Stimulated activated naive CD8-positive, alpha-beta T cell treated with anti-CD3 and anti-CD28 coated beads, Interleukin-15, amount 100 ng/mL, for 72 hours (primary cell): ENCODE measurements around the gene PIK3R3.

Experiments
- ATAC-seq: fragments of 150-1000 bp; cut with Tn5 transposase; 2 replicates; pipeline ENCODE4 v1.10.0; 2021; ENCODE audit warnings: mild to moderate bottlenecking, moderate library complexity
- DNase-seq, 2 donors: peaks; one replicate each; pipeline ENCODE4 v3.0.0; 2021 to 2022
- H3K27ac Mint-ChIP-seq, 2 donors: one replicate each; pipeline ENCODE4 v1.8.0; 2022; ENCODE audit warnings: mild to moderate bottlenecking in 2 of 2, mixed read lengths in 2 of 2, moderate library complexity in 2 of 2
- H3K27me3 Mint-ChIP-seq: one replicate; pipeline ENCODE4 v1.8.0; 2022; ENCODE audit warnings: mixed read lengths
- H3K4me1 Mint-ChIP-seq: one replicate; pipeline ENCODE4 v1.8.0; 2022; ENCODE audit warnings: mild to moderate bottlenecking, mixed read lengths
- H3K4me3 Mint-ChIP-seq, 2 donors: one replicate each; pipeline ENCODE4 v1.8.0; 2022; ENCODE audit warnings: mild to moderate bottlenecking in 2 of 2, mixed read lengths in 2 of 2, moderate library complexity in 1 of 2
- H3K9me3 Mint-ChIP-seq, 2 donors: one replicate each; pipeline ENCODE4 v1.8.0; 2022; ENCODE audit warnings: mixed read lengths in 2 of 2

The PIK3R3 gene

GRCh38 chr1:46010611-46011010, 121.8 kb downstream of the PIK3R3 start:
- ATAC-seq = no peak
- Mint-ChIP-seq H3K4me3 (no peak overlapping the region), H3K27me3 (no peaks in the 10 kb centered on the region), H3K9me3 (no peaks in the 10 kb centered on the region), H3K27ac (no peak overlapping the region), H3K4me1 (no peaks in the 10 kb centered on the region)
- DNase-seq = no peak

DNA sequence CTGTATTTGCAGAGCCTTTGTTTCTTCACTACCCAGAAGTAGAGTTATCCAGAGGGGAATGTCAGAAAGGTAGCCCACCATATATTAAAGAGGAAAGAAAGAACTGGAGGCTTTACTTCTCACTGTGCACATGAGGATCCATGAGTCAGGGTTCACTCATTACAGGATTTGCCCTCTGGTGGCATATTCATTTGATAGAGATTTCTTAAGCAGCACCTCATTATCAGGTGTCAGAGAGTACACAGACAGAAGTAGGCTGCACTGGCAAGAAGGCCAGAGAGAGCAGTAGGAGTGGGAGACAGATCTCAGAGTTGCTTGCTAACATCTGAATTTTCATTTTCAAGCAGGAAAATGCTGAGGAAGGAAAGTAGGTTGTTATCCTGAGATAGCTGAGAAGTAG, 123.8 kb downstream of the PIK3R3 start:
- no peaks in the 10 kb centered on the region for H3K9me3 Mint-ChIP-seq
- H3K27me3 Mint-ChIP-seq = no peaks in the 10 kb centered on the region
- H3K4me1 Mint-ChIP-seq = no peaks in the 10 kb centered on the region
- ATAC-seq (no peak), DNase-seq (no peak)
- H3K4me3 Mint-ChIP-seq = no peak overlapping the region
- H3K27ac Mint-ChIP-seq = peak overlapping the region in 1 of 2 donors; percentile 2

GRCh38 chr1:46005594-46005993, 126.8 kb downstream of the PIK3R3 start:
- ATAC-seq = no peak
- Mint-ChIP-seq H3K27ac (no peak overlapping the region), H3K4me3 (no peak overlapping the region)

DNA sequence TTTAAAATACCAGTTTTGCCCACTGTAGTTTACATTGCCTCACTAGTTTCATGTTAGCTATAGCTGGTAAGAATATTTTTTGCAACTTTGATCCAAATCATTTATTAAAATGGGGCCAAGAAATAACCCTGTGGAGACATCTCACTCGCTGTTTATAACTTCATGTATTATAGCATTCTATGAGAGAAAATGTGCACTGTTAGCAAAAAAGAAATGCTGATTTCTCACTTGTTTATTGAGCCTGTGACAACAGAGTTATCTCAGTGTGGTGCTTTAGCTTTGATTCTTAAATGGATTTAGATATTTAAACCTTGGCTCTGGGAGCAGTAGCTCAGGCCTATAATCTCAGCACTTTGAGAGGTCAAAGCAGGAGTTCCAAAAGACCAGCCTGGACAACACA, 127.9 kb downstream of the PIK3R3 start:
- Mint-ChIP-seq H3K9me3 (no peaks in the 10 kb centered on the region), H3K4me3 (no peak overlapping the region), H3K27me3 (no peaks in the 10 kb centered on the region), H3K4me1 (no peaks in the 10 kb centered on the region), H3K27ac (no peak overlapping the region)
- no peak for DNase-seq
- no peak for ATAC-seq

More at GRCh38 chr1:46005594-46005993, 126.8 kb downstream of the PIK3R3 start:
- DNase-seq = no peak
- Mint-ChIP-seq H3K27me3 (no peaks in the 10 kb centered on the region), H3K9me3 (no peaks in the 10 kb centered on the region), H3K4me1 (no peaks in the 10 kb centered on the region)

DNA sequence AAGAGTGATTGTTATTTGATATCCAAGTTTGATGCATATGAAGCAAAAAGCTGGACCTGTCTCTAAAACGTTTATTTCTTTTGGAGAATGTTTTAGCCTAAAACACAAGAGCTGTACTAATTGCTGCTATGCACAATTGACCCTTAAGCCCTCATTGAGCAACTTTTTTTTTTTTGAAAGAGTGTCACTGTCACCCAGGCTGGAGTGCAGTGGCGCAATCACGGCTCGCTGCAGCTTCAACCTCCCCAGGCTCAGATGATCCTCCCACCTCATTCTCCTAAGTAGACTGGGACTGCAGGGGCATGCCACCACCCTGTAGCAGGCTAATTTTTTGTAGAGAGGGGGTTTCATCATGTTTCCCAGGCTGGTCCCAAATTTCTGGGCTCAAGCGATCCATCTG, 129.1 kb downstream of the PIK3R3 start:
- DNase-seq (no peak), ATAC-seq (no peak)
- H3K4me1 Mint-ChIP-seq = no peaks in the 10 kb centered on the region
- H3K9me3 Mint-ChIP-seq = no peaks in the 10 kb centered on the region
- H3K4me3 Mint-ChIP-seq = no peak overlapping the region
- no peak overlapping the region for H3K27ac Mint-ChIP-seq
- no peaks in the 10 kb centered on the region for H3K27me3 Mint-ChIP-seq

DNA sequence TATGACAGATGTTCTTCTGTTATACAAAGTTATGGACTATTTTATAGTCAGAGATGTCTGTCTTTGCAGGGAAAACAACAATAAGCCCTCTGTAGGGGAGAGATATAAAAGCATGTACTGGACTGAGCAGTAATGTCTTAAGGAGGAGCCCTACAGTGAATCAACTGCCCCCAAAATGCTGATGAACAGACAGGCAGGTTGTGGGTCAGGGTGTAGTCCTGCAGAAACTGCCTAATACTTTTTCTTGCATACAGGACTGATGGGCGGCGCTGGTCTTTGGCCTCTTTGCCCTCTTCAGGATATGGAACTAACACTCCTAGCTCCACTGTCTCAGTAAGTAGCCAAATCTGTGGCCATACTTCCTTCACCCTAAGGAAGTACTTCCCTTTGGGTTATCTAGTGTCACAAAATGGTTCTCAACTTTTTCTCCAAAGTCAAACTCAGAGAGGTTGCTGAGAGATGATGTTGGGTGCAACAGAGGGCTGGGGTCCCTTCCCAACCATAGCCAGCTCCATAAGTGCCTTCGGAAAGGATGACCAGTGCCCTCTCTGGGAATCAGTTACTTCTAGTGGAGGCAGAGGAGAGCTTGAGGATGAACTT, 129.8 kb downstream of the PIK3R3 start:
- no peak for DNase-seq
- no peaks in the 10 kb centered on the region for H3K4me1 Mint-ChIP-seq
- H3K4me3 Mint-ChIP-seq = no peak overlapping the region
- no peak for ATAC-seq
- no peak overlapping the region for H3K27ac Mint-ChIP-seq
- no peaks in the 10 kb centered on the region for H3K9me3 Mint-ChIP-seq
- H3K27me3 Mint-ChIP-seq = no peaks in the 10 kb centered on the region

GRCh38 chr1:46001081-46001785, 131.2 kb downstream of the PIK3R3 start:
- DNase-seq = no peak
- H3K4me1 Mint-ChIP-seq = no peaks in the 10 kb centered on the region
- H3K4me3 Mint-ChIP-seq = no peak overlapping the region
- peak overlapping the region in 1 of 2 donors; percentile 34 for H3K27ac Mint-ChIP-seq
- no peaks in the 10 kb centered on the region for H3K27me3 Mint-ChIP-seq
- no peaks in the 10 kb centered on the region for H3K9me3 Mint-ChIP-seq
- no peak for ATAC-seq

GRCh38 chr1:45999507-45999906, 132.9 kb downstream of the PIK3R3 start:
- DNase-seq = no peak
- H3K9me3 Mint-ChIP-seq = no peaks in the 10 kb centered on the region
- H3K27me3 Mint-ChIP-seq = no peaks in the 10 kb centered on the region
- H3K4me3 Mint-ChIP-seq = no peak overlapping the region
- ATAC-seq = no peak
- no peaks in the 10 kb centered on the region for H3K4me1 Mint-ChIP-seq
- peak overlapping the region in 1 of 2 donors; percentile 76 for H3K27ac Mint-ChIP-seq

- H3K9me3 Mint-ChIP-seq = no peaks in the 10 kb centered on the region
- H3K4me3 Mint-ChIP-seq = no peak overlapping the region
- no peak overlapping the region for H3K27ac Mint-ChIP-seq
- DNase-seq (no peak), ATAC-seq (no peak)
- no peaks in the 10 kb centered on the region for H3K27me3 Mint-ChIP-seq
- no peaks in the 10 kb centered on the region for H3K4me1 Mint-ChIP-seq
Observed at GRCh38 chr1:45998020-45998617, 134.3 kb downstream of the PIK3R3 start.

- ATAC-seq (no peak), DNase-seq (no peak)
- Mint-ChIP-seq H3K9me3 (peaks cover 0 to 5% of the 10 kb centered on the region in 2 donors), H3K4me1 (no peaks in the 10 kb centered on the region), H3K4me3 (no peak overlapping the region), H3K27ac (no peak overlapping the region), H3K27me3 (no peaks in the 10 kb centered on the region)
Observed at GRCh38 chr1:45995298-45995697, 137.1 kb downstream of the PIK3R3 start.

DNA sequence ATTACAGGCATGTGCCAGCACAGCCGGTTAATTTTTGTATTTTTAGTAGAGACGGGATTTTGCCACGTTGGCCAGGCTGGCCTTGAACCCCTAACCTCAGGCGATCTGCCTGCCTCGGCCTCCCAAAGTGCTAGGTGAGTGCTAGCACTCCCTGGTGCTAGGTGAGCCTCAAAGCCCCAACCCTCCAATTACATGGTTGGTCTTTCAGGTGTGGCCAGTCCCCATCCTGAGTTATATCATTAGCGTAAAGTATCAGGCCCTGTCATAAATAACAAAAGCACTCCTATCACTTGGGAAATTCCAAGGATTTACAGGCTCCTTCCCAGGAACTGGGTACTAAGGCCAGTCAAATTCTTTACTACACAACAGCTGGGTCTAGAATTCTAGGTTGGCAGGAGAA, 138.0 kb downstream of the PIK3R3 start:
- Mint-ChIP-seq H3K9me3 (peaks cover 0 to 5% of the 10 kb centered on the region in 2 donors), H3K27me3 (no peaks in the 10 kb centered on the region)
- ATAC-seq = no peak

More for the DNA sequence above, 138.0 kb downstream of the PIK3R3 start:
- DNase-seq = no peak
- Mint-ChIP-seq H3K4me3 (no peak overlapping the region), H3K4me1 (no peaks in the 10 kb centered on the region), H3K27ac (no peak overlapping the region)
